ENCODE results near the gene BCAS1. TPM values are rescaled to one million over a fixed set of nuclear protein-coding genes. Genes with fewer than 3 reads are reported as not detected.

BCAS1 gene
- total RNA-seq, 6 experiments from 2014 or later: 0.07 to 0.43 (median 0.15) TPM; not detected in 2

DNA sequence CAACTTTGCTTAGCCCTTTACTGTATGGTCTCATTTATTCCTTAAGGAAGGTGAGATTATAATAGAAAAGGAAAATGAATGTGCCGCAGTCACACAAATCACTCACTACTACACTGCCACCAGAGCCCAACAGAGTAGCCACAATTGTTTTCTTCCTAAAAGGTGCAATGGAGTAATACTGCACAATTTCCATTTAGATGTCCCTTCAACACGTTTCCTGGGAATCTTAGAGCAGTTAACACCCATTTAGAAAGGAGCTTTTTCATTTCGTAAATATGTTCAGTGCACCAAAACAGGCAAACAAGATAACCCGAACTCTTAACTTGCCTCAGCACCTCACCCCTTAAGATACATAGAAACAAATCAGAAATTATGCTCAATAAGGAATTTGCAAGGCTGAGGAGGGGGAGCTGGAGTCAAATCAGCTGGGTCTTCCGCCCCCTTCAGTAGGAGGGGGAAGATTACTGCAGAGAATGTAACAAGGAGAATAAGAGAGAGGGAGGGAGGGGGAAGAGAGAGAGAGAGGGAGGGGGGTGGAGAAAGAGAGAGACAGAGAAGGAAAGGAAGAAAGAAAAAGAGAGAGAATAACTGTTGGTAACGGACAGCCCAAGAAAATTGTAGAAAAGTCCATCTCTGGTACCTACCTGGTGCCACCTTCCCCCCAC is 155.5 kb downstream of the BCAS1 start:
- 36% methylated on average over 6 of the region's 6 CpGs for WGBS (ENCODE audit: insufficient coverage, low coverage, low lambda C conversion rate, missing lambda C conversion rate)
- no peaks in the 10 kb centered on the region for H3K27me3 ChIP-seq
- H3K9me3 ChIP-seq: no peaks in the 10 kb centered on the region
- peak overlapping the region; percentile 54 to 61 (median 54) for H3K4me3 ChIP-seq
- peak in 1 of 3 donors; percentile 20 for DNase-seq
- peak in 2 of 4 donors; percentile 2 for ATAC-seq
- intact Hi-C loops (cut with DNase I): no loop called here
- H3K27ac ChIP-seq: peak overlapping the region; percentile 90 to 93 (median 90)
- H3K4me1 ChIP-seq: peaks cover 0 to 21% (median 9%) of the 10 kb centered on the region in 4 donors
- no peaks in the 10 kb centered on the region for H3K36me3 ChIP-seq
- TF ChIP-seq CTCF (IDR thresholded peaks at IDR 0.05) (no peak), POLR2A (IDR thresholded peaks at IDR 0.05) (no peak)

DNA sequence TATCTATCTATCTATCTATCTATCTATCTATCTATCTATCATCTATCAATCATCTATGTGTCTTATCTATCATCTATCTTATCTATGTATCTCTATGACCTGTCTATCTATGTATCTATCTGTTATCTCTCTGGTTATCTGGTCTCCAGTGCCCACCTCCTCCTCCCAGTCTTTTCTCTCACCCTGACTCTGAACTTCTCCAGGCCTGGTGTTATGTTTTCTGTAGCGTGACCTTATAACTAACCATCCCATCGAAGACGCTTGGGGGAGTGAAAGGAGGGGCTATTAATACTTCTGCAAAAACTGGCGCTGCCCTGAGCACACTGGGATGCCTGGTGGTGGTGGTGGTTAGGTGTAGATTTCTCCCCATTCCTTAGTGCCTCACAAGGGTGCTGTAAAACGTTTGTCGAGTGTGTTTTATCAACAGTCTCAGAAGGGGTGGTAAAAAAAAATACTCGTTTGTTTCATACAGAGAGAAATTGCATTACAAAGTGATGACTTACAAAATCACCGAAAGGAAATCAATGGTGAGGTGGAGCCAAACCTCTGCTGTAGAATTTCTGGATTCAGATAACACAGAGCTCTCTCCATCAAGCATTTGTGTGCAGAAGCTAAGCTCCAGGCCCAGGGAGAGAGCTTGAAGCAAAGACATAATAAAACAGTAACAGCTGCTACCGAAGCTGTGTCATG is 156.2 kb downstream of the BCAS1 start:
- peaks cover 0 to 21% (median 9%) of the 10 kb centered on the region in 4 donors for H3K4me1 ChIP-seq
- DNase-seq: peak in 1 of 3 donors; percentile 45
- TF ChIP-seq POLR2A (IDR thresholded peaks at IDR 0.05) (peak; percentile 21), CTCF (IDR thresholded peaks at IDR 0.05) (no peak)
- no peaks in the 10 kb centered on the region for H3K36me3 ChIP-seq
- no peak overlapping the region for H3K4me3 ChIP-seq
- H3K9me3 ChIP-seq: no peaks in the 10 kb centered on the region
- no peaks in the 10 kb centered on the region for H3K27me3 ChIP-seq
- ATAC-seq: peak in 3 of 4 donors; percentile 21 to 36 (median 30)
- peak overlapping the region; percentile 90 to 93 (median 90) for H3K27ac ChIP-seq
- intact Hi-C loops (cut with DNase I): no loop called here
- WGBS (ENCODE audit: insufficient coverage, low coverage, low lambda C conversion rate, missing lambda C conversion rate): 19% methylated on average over 9 of the region's 9 CpGs

DNA sequence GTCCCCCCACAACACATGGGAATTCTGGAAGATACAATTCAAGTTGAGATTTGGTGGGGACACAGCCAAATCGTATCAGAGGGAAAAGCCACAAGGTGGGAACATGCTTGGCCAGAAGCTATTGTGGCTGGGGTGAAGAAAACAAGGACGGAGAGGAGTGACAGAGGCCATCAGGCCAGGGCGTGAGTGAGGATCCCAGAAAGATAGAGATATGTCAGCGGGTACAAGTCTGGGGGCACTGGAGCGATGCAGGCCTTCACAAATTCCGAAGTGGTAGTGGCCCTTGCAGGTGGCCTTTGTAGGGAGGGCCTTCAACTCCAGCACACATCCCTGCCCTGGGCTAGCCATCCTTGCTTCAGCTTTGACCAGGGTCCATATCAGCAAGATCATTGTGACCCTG is 159.1 kb downstream of the BCAS1 start:
- no peaks in the 10 kb centered on the region for H3K27me3 ChIP-seq
- H3K4me3 ChIP-seq: no peak overlapping the region
- DNase-seq: peak in 1 of 3 donors; percentile 35
- H3K4me1 ChIP-seq: peaks cover 0 to 14% (median 4%) of the 10 kb centered on the region in 4 donors
- no peaks in the 10 kb centered on the region for H3K36me3 ChIP-seq
- TF ChIP-seq POLR2A (IDR thresholded peaks at IDR 0.05): no peak
- TF ChIP-seq CTCF (IDR thresholded peaks at IDR 0.05): no peak
- no peaks in the 10 kb centered on the region for H3K9me3 ChIP-seq
- 70% methylated on average over 4 of the region's 6 CpGs for WGBS (ENCODE audit: insufficient coverage, low coverage, low lambda C conversion rate, missing lambda C conversion rate)
- ATAC-seq: no peak
- H3K27ac ChIP-seq: no peak overlapping the region
- intact Hi-C loops (cut with DNase I): no loop called here

DNA sequence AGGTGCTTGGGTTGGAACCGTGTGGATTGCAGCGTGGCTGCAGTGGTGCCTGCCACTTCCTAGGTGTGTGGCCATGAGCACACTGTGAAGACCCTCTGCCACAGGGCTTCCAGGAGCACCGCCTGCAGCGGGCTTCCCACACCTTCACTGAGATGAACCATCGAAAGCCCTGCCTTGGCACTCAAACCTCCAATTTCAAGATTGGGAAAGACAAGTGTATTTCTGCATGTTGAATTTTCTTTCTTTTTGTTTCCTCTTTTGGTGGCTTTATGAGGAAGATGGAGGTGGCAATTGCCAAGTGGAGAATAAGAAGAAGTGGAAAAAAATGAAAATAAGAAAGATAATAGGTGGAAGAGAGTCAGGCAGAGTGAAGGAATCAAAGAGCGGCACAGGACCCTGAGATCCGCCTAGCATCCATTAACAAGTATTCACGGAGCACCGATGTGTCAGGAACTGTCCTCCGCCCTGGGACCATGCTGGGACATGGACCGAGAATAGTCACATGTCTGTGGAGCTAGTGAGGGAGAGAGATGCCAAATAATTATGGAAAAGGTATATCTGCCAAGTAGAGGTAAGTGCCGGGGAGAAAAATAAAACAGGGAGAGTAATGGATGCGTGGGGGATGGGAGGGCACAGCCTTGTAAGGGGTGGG is 159.9 kb downstream of the BCAS1 start:
- H3K27ac ChIP-seq: no peak overlapping the region
- intact Hi-C loops (cut with DNase I): no loop called here
- no peak for TF ChIP-seq CTCF (IDR thresholded peaks at IDR 0.05)
- no peak for TF ChIP-seq POLR2A (IDR thresholded peaks at IDR 0.05)
- no peaks in the 10 kb centered on the region for H3K27me3 ChIP-seq
- WGBS (ENCODE audit: insufficient coverage, low coverage, low lambda C conversion rate, missing lambda C conversion rate): 82% methylated on average over 8 of the region's 13 CpGs
- no peaks in the 10 kb centered on the region for H3K36me3 ChIP-seq
- no peaks in the 10 kb centered on the region for H3K9me3 ChIP-seq
- H3K4me3 ChIP-seq: no peak overlapping the region
- peaks cover 0 to 11% (median 3%) of the 10 kb centered on the region in 4 donors for H3K4me1 ChIP-seq
- ATAC-seq: no peak
- DNase-seq: peak in 1 of 3 donors; percentile 33

All from right lobe of liver (tissue), 6 donors.